Erythroblast (primary cell): ENCODE results near the gene XPR1.

Experiments
- GATA1 ChIP-seq: IDR thresholded peaks from 2 replicates; pipeline ENCODE4 v1.6.1; 2011; ENCODE audit warnings: low read depth, mild to moderate bottlenecking, control low read depth, low read length, moderate library complexity
- POLR2A ChIP-seq: IDR thresholded peaks from 2 replicates; pipeline ENCODE4 v1.6.1; 2011; ENCODE audit warnings: mild to moderate bottlenecking, low read length

- TF ChIP-seq POLR2A, result no peak
- no peak for TF ChIP-seq GATA1
These were observed 96.8 kb downstream of the XPR1 start for GRCh38 chr1:180728472-180729106.
